ENCODE results near the gene FLNB. TPM values are rescaled to one million over a fixed set of nuclear protein-coding genes. Genes with fewer than 3 reads are reported as not detected.

Gene FLNB
- total and polyA plus RNA-seq, 5 donors: 22.9 to 44.9 (median 34.0) TPM

DNA sequence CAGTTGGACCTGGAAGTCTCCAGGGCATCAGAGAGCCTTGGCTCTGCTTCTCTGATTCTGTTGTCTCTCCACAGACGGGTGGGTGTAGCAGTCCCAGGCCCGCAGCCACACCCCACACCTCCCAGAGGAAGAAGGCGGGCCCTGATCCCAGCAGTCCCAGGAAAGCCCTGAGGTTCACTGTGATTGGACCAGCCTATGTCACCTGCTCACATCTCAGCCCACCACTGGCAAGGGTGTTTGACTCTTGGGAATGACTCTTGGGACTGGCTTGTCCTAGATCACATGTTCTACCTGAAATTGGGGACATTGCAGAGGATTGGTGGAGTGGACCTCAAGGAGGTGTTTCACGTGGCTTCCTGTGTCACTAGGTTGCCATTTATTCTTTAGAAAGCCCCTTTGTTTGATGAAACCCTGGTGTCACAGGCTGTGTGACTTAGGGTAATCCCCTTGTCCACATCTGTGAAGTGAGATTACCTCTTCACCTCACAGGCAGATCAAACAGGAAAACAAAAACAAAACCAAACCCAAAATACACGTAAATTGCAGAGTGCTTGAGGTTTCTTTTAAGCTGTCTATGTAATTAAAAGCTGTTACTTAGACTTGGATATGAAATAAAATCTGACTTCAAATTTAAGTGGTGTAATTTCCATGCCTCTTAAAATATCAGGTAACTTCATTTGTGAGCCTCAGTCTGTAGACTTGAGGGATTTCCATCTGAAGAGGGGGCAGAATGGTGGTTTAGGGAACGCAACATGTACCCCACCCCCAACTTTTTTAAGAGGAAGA lies 26.7 kb downstream of the FLNB start:
- no peak overlapping the region for H3K4me3 ChIP-seq (ENCODE audit: low read length)
- DNase-seq: no peak
- H3K4me1 ChIP-seq (ENCODE audit: control insufficient read depth, insufficient read depth, low read length): peaks cover 2% of the 10 kb centered on the region
- no peak overlapping the region for H3K27ac ChIP-seq (ENCODE audit: low read length)
- WGBS: 73% methylated on average over 6 of the region's 6 CpGs
- intact Hi-C loops (cut with DNase I): no loop called here
- peak in 1 of 2 donors; percentile 33 for ATAC-seq
- no peaks in the 10 kb centered on the region for H3K27me3 ChIP-seq (ENCODE audit: control insufficient read depth, insufficient read depth)
- H3K9me3 ChIP-seq (ENCODE audit: control insufficient read depth, low read length): no peaks in the 10 kb centered on the region

GRCh38 chr3:58035524-58036255 lies 27.5 kb downstream of the FLNB start:
- no peaks in the 10 kb centered on the region for H3K9me3 ChIP-seq (ENCODE audit: control insufficient read depth, low read length)
- peaks cover 2% of the 10 kb centered on the region for H3K4me1 ChIP-seq (ENCODE audit: control insufficient read depth, insufficient read depth, low read length)
- intact Hi-C loops (cut with DNase I): no loop called here
- WGBS: 54% methylated on average over 11 of the region's 11 CpGs
- no peak overlapping the region for H3K4me3 ChIP-seq (ENCODE audit: low read length)
- no peak for DNase-seq
- no peak for ATAC-seq
- H3K27me3 ChIP-seq (ENCODE audit: control insufficient read depth, insufficient read depth): no peaks in the 10 kb centered on the region
- H3K27ac ChIP-seq (ENCODE audit: low read length): no peak overlapping the region

DNA sequence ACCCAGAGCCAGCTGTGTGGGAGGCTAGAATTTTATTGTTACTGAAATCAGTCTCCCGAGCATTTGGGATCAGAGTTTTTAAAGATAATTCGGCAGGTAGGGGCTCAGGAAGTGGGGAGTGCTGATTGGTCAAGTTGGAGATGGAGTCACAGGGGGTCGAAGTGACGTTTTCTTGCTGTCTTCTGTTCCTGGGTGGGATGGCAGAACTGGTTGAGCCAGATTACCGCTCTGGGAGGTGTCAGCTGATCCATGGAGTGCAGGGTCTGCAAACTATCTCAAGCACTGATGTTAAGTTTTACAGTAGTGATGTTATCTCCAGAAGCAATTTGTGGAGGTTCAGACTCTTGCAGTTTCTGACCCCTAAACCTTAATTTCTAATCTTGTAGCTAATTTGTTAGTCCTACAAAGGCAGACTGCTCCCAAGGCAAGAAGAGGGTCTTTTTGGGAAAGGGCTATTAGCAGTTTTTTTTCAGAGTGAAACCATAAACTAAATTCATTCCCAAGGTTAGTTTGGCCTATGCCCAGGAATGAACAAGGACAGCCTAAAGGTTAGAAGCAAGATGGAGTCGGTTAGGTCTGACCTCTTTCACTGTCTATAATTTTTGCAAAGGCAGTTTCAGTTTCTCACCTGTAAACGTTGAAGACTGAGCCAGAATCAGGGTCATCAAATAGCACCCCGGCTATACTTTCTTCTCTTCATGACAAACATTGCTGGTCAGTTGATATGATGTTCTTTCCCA lies 28.2 kb downstream of the FLNB start:
- Histone ChIP-seq H3K4me1 (ENCODE audit: control insufficient read depth, insufficient read depth, low read length) (peaks cover 2% of the 10 kb centered on the region), H3K4me3 (ENCODE audit: low read length) (no peak overlapping the region), H3K9me3 (ENCODE audit: control insufficient read depth, low read length) (no peaks in the 10 kb centered on the region), H3K27me3 (ENCODE audit: control insufficient read depth, insufficient read depth) (no peaks in the 10 kb centered on the region), H3K27ac (ENCODE audit: low read length) (no peak overlapping the region)
- DNase-seq (no peak), ATAC-seq (no peak)
- 74% methylated on average over 8 of the region's 8 CpGs for WGBS
- intact Hi-C loops (cut with DNase I): no loop called here

GRCh38 chr3:58037141-58037910 lies 29.1 kb downstream of the FLNB start:
- ATAC-seq: no peak
- peaks cover 2% of the 10 kb centered on the region for H3K4me1 ChIP-seq (ENCODE audit: control insufficient read depth, insufficient read depth, low read length)
- no peak overlapping the region for H3K27ac ChIP-seq (ENCODE audit: low read length)

DNA sequence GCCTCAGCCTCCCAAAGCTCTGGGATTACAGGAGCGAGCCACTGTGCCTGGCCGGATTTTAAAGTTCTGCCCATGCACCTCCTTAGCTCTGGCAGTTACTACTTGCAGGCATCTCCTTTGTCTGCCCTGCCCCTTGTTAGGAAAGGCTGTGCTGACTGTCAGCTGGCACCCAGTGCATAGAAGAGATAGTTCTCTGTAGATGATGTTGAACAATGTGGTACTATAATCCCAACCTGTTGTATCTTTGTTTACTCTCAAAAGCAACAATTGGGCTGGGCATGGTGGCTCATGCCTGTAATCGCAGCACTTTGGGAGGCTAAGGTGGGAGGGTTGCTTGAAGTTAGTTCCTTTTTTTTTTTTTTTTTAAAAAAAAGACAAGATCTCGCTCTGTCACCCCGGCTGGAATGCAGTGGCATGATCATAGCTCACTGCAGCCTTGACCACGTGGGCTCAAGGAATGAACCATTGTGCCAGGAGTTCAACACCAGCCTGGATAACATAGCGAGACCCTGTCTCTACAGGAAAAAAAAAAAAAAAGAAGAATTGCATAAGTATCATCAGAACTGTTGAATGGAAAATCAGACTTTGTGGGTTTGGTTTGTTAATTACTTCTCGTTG lies 30.6 kb downstream of the FLNB start:
- DNase-seq (no peak), ATAC-seq (no peak)
- 85% methylated on average over 8 of the region's 8 CpGs for WGBS
- no peaks in the 10 kb centered on the region for H3K27me3 ChIP-seq (ENCODE audit: control insufficient read depth, insufficient read depth)
- H3K4me3 ChIP-seq (ENCODE audit: low read length): no peak overlapping the region
- no peak overlapping the region for H3K27ac ChIP-seq (ENCODE audit: low read length)
- peaks cover 2% of the 10 kb centered on the region for H3K4me1 ChIP-seq (ENCODE audit: control insufficient read depth, insufficient read depth, low read length)
- intact Hi-C loops (cut with DNase I): no loop called here
- no peaks in the 10 kb centered on the region for H3K9me3 ChIP-seq (ENCODE audit: control insufficient read depth, low read length)

More at GRCh38 chr3:58037141-58037910, 29.1 kb downstream of the FLNB start:
- intact Hi-C loops (cut with DNase I): no loop called here
- Histone ChIP-seq H3K9me3 (ENCODE audit: control insufficient read depth, low read length) (no peaks in the 10 kb centered on the region), H3K4me3 (ENCODE audit: low read length) (no peak overlapping the region), H3K27me3 (ENCODE audit: control insufficient read depth, insufficient read depth) (no peaks in the 10 kb centered on the region)
- no peak for DNase-seq
- 97% methylated on average over 13 of the region's 13 CpGs for WGBS

GRCh38 chr3:58039601-58040000 lies 31.4 kb downstream of the FLNB start:
- Histone ChIP-seq H3K9me3 (ENCODE audit: control insufficient read depth, low read length) (no peaks in the 10 kb centered on the region), H3K4me3 (ENCODE audit: low read length) (no peak overlapping the region), H3K27ac (ENCODE audit: low read length) (no peak overlapping the region), H3K4me1 (ENCODE audit: control insufficient read depth, insufficient read depth, low read length) (peaks cover 3% of the 10 kb centered on the region), H3K27me3 (ENCODE audit: control insufficient read depth, insufficient read depth) (no peaks in the 10 kb centered on the region)
- no peak for ATAC-seq
- no peak for DNase-seq
- intact Hi-C loops (cut with DNase I): no loop called here
- WGBS: 84% methylated on average over 2 of the region's 2 CpGs

DNA sequence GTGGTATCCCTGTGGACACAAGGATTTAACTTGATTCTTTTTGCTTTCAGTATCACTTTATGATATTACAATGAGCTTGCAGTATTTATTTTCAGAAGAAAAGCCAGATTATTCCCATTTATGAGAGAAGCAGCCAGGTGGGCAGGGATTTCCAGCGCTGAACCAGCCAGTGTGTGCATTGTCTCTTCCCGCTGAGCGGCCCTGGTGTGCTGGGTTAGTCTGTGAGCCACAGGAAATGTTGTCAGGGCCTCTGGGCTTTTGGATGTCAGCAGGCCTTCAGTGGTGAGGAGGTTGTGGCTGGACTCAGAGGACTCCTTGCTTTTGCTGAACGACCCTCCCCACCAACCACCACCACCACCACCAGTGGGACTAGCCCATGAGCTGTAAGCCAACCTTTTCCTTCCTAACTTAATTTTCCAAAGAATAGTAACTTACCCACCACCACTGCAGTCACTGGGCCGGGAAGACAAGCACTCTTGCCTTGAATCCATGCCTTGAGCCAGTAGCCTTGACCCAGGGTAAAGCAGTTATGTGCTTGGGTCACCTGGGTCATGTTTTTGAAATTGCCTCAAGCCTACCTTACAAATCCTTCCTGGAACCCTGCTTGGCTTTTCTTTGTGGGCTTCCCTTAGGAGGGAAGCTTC lies 33.1 kb downstream of the FLNB start:
- intact Hi-C loops (cut with DNase I): no loop called here
- Histone ChIP-seq H3K9me3 (ENCODE audit: control insufficient read depth, low read length) (no peaks in the 10 kb centered on the region), H3K27me3 (ENCODE audit: control insufficient read depth, insufficient read depth) (no peaks in the 10 kb centered on the region), H3K4me1 (ENCODE audit: control insufficient read depth, insufficient read depth, low read length) (peaks cover 5% of the 10 kb centered on the region), H3K4me3 (ENCODE audit: low read length) (no peak overlapping the region), H3K27ac (ENCODE audit: low read length) (no peak overlapping the region)
- ATAC-seq (peak in 1 of 2 donors; percentile 22), DNase-seq (peak in 1 of 3 donors; percentile 44)
- WGBS: 63% methylated on average over 5 of the region's 5 CpGs

- no peaks in the 10 kb centered on the region for H3K9me3 ChIP-seq (ENCODE audit: control insufficient read depth, low read length)
- no peak overlapping the region for H3K4me3 ChIP-seq (ENCODE audit: low read length)
- WGBS: 79% methylated on average over 2 of the region's 2 CpGs
- peaks cover 5% of the 10 kb centered on the region for H3K4me1 ChIP-seq (ENCODE audit: control insufficient read depth, insufficient read depth, low read length)
- no peak for ATAC-seq
- intact Hi-C loops (cut with DNase I): no loop called here
- no peak overlapping the region for H3K27ac ChIP-seq (ENCODE audit: low read length)
- no peaks in the 10 kb centered on the region for H3K27me3 ChIP-seq (ENCODE audit: control insufficient read depth, insufficient read depth)
- no peak for DNase-seq
Observed at GRCh38 chr3:58041826-58042324, 33.7 kb downstream of the FLNB start.

DNA sequence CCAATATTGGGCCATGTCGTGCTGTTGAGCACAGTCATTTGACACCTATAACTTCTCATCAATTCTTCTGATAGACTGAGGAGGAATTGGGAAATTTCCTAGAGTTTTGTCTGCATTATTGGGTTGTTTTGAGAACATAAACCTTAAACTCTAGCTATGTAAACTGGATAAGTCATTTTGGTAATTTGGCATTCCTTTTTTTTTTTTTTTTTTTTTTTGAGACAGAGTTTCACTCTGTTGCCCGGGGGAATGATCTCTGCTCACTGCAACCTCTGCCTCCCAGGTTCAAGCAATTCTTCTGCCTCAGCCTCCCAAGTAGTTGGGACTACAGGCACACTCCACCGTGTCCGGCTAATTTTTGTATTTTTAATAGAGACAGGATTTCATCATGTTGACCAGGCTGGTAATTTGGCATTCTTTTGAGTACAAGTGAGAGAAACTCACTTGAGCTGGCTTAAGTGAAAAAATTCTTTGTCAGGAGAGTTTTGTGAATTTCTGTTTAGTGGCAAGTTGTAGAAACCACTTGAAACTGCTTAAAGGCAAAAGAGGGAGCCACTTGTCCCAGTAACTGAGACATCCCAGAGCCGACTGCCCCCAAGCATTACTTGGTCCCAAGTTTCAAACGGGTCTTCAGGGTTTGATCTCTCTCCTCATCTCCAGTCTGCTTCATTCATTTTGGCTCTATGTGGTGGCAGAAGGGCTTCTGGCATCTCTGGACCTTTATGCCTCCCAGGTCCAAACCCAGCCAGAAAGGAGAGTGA lies 34.9 kb downstream of the FLNB start:
- whole genome bisulfite sequencing: 83% methylated on average over 6 of the region's 6 CpGs
- Histone ChIP-seq H3K27ac (ENCODE audit: low read length) (no peak overlapping the region), H3K27me3 (ENCODE audit: control insufficient read depth, insufficient read depth) (no peaks in the 10 kb centered on the region), H3K4me3 (ENCODE audit: low read length) (no peak overlapping the region), H3K4me1 (ENCODE audit: control insufficient read depth, insufficient read depth, low read length) (peaks cover 5% of the 10 kb centered on the region), H3K9me3 (ENCODE audit: control insufficient read depth, low read length) (no peaks in the 10 kb centered on the region)
- intact Hi-C loops (cut with DNase I): no loop called here
- DNase-seq: no peak
- ATAC-seq: no peak

Data from right cardiac atrium (tissue), 5 donors.